Measurements from ENCODE around the gene ADNP.

The ADNP gene

DNA sequence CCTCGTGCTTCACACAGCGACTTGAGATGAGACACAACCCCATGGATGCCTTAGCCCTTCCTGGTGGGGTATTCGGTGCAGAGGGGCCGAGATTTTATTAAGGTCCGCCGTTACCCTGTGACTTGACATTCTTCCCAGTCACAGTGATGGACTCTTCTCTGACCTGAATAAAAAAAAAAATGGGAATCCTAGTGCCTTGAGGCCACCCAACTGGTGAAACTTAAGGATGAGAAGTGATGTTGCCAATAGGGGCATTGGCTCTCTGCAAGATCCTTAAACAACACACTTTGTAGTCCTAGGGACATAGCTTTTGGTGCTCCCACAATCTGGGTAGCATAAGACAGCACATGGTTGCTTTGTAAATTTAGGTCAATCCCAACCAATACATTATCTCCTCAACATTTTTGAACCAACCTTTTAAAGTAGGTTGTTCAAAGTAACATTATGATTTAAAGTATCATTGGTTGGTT, 814 bp upstream of the ADNP start:
- DNase-seq: no peak

DNA sequence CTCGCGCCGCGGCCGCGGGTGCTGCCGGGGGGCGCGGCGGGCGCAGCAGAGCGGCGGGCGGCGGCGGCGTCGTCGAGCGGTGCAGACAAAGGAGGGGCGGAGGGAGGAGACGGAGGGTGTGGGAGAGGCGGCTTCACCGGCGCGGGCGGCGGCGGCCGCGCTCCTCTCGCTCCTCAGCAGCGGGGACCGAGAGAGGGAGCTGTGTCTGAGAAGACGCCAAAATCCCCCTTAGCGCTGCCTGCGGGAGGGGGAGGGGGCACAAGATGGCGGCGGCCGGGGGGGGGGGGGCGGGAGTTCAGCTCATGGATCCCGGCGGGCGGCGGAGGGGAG, 296 bp downstream of the ADNP start:
- no peak for DNase-seq

DNA sequence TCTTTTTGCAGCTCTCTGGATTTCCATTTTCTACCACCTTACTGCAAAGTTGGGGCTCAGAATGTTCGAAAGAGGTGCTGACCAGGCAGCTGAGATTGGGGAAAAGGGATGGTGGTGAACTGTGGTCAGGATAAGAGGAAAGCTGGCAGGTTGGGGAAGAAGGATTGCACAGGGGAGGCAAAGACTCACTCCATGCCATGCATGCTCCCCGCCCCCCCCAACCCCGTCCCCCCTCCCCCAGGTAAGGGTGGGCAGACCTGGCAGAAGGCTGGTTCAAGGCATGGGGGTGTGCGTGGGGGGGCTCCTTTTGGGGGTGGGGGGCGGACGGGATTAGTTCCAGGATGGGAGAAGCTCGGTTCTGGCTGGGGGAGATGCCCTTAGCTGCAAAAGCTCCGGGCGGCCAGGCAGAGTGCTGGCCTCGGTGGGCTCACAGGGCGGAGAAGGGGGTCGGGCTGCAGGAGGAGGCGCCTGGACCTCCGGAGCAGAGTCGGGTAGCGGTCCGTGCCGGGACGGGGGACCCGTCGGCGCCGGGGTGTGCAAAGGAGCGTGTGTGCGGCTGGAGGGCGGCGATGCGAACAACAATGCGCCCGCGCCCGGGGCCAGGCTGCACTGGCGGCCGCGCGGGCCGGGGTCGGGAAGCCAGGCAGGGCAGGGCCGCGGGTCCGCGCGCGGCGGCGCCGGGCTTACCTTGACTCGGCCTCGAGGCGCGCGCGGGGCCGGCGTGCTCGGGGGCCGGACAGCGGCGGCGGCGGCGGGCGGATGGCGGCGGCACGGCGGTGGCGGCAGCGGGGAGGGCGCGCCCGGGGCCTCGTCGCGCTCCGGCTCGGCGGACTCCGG, 880 bp downstream of the ADNP start:
- no peak for DNase-seq

DNA sequence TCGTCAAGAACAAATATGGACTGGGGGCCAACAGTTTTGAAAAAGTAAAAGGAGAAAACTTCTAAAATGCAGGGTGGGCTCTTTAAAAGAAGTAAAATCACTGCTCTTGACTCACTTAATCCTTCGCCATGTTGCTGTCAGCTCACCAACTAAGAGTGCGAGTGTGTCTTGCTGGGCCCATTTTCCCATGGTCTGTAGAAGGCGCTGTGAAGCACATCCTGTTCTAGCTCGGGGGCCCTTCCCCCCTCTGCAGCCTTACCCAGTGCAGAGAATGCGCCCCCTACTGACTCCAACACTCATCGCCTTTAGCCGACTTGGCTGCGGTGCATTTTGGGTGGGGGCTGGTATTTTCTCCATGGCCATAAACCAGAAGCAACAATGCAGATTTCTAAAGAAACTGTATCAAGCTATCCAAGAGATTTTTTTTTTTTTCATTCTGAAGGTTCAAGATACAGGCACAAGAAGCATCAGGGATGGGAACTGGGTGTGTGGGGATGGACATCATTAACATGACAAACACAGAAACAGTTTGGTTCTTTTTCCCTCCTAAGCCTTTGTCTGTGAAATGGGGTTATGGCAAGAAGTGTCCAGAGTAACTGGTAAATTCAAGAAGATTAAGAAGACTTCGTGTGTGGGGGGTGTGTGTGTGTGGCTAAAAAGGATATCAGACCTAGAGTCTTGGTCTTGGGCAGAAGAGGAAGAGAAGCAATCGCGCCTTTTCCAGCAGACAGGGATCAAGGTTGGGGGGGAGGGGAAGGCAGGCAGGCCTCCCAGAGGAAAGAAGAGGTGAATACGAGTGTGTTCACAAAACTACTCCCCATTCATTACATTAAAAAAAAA, 1.7 kb downstream of the ADNP start:
- peak; percentile 87 for DNase-seq

DNA sequence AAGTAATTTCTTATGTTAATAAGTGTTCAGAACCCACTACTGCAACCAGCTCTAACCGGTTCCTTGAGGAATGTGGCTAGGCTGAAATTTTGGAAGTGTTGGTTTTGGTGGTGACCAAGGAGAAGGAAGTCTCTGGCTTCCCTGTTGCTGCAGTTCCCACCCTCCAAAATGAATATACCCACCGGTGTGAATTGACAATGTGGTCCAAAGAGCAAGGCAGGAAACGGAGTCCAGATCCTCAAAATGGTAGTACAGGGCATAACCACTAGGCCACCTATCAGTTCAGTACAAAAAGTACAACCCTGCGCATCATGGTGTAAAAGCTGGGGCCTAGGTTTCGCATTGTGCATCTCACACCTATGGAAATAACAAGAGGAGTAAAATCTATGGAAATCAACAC, 2.8 kb downstream of the ADNP start:
- DNase-seq: no peak

DNA sequence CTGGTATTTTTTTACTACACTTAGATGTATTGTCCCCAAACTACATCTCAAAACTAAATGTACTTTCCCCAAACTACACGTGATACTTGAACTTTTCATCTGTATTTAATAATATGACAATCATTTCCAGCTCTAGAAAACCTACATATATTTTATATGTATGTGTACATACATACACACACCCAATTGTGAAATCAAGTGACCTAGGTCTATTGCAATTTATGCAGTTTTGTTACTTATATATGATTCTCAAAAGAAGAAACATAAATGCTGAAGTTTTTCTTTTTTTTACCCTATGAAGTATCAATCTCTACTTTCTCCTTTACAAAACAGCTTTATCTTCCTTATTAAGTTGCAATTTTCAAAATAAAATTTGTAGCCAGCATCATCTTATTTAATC, 4.7 kb downstream of the ADNP start:
- DNase-seq: no peak

DNA sequence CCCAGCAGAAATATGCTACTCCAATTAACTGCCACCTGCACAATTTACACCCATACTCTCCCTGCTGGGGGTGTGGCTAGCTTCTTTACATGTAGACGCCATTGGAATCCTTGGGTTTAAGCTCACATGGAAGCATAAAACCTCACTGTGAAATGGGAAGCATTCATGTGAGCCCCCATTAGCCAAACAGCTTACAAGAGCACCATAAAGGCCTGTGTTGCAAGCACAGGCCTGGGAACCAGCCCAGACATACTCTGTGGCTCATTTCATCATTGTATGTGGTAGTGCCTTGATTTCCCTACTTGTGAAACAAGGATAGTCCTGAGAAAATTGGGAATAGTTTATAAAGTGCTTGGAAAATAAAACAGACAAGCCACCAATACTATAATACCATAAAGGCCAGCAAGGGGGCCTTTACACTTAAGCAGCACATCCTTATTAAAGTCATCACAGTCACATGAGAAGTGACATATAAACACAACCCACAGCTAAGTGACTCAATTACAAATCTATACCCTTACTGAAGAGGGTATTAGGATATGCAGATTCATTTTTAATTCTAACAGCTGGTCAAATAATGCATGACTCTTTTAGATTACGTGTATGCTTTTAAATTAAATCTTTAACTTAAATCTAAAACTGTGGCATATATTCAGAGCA, 6.8 kb downstream of the ADNP start:
- no peak for DNase-seq

DNA sequence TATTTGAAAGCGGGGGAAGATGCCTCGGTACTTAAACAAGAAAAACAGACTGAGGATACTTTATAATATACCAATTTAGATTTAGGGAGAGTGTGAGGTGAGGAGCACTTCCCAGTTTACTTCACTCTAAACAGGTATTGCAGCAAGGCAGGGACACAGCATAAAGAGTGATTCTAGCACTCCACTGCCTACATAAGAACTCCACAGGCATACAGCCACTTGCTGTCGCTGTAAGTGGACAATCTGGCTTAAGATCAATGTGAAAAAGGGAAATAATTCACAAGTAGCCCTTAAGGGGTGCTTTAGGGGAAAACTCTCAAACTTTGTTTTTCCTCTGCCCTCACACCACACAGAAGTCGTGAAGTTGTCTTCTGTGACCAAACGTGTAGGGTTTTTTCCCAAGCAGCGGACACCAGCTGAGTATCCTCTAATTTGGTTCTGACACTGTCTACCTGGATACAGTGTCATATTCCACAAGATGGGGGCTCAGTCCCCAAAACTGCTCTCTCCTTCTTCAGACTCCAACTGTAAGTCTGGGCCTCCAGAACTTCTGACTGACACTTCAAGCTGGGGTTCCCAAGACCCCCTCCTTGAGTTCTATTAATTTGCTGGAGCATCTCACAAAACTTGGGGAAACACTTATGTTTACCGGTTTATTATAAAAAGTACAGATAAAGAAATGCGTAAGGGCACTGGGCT, 9.3 kb downstream of the ADNP start:
- DNase-seq: no peak

DNA sequence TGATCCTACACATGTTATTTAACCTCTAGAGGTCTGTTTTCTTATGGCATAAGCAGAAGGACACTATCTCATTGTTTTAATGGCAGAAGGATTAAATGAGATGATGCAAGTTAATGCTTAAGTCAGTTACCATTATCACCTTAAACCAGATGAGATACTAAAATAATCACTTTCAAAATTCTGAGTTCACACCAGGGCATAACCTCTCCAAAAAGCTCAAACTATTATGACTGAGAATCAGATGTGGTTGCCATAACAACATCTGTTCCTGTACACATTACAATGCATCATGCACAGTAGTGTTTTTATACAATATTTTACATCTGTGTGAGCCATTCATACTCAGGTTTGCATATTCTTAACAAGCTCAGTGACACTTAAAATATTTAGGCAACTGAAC, 10.2 kb downstream of the ADNP start:
- DNase-seq: no peak

DNA sequence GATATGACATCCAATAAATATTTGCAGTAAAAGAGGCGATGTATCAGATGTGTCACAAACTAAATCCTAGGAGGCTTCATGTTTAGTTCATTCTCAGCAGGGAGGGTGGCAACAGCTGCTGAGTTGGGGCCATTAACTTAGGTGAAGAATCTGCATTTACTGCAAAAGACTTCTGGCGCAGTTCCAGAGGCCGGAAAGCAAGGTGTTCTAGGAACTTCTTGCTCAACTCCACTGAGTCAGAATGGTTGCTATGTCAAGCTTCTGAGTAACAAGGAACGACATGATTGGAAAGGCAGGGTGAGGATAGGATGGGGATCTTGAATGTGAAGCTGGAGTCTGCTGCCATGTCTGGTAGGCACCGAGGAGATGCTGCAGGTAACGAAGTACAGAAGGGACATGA, 11.7 kb downstream of the ADNP start:
- DNase-seq: no peak

DNA sequence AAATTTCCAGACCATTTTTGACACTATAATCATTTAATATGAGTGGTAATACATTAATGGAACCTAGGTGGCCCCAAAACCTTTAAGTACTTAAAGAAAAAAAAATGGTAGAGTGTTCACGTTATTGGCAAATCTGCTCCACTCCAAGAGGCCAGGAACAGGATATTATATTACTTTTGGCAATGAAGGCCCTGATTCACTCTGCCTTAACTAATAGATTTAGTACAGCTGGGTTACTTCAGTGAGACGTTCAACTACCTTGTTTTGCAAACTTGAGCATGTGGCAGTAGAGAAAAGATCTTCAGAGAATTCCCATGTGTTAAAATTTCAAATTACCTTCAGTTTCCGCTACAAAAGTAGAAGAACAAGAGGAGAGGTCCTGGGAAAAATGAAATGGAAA, 12.8 kb downstream of the ADNP start:
- no peak for DNase-seq

DNA sequence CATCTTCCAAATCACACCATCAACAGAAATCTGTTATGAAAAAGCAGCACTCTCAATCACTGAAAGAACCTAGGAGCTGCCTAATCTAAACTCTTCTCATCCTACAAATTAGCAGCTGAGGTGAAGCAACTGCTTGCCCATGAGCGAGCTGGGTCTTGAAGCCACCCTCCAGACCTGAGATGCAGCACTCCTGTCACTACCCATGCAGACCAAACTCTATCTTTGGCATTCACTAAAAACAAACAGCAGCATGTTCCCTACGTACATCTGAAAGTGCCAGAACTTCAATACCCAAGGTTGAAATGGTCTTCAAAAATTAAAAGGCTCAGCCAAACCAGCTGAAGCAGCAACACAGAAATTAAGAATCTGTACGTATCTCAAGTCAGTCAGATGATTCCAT, 14.3 kb downstream of the ADNP start:
- no peak for DNase-seq

DNA sequence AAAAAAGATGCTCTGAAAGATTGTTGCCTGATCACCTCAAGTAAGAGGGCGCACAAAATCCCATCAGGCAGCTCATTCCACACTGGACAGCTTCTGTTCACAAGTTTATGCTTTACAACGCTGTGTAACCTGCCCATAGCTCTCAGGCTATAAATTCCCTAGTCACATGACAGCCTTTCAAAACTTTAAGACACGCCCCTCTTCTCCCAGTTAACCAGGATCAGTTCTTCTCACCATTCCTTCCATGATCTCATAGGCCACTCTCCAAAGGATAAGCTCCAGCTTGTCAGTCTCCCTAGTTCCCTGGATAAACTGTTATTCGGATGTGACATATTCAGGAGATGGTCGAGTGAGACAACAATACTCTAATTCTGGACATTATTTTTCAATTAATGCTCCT, 15.0 kb downstream of the ADNP start:
- no peak for DNase-seq

DNA sequence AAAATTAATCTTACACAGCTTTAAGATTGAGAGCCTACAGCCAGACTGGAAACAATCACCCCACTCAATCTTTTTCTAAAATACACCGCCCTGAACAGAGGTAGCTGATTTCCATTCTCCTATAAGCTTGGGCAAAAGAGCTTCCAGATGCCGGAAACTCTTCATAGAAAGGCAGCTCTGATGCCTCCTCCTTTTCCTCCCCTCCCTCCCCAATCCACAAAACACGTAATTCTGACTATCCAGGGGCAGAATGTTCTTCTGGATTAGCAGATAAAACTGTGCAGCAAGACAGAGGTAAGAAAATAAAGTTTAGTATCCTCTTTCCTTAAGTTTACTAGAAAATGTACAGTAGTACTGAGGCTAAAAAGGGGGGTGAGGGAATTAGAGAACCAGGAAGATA, 15.8 kb downstream of the ADNP start:
- no peak for DNase-seq

DNA sequence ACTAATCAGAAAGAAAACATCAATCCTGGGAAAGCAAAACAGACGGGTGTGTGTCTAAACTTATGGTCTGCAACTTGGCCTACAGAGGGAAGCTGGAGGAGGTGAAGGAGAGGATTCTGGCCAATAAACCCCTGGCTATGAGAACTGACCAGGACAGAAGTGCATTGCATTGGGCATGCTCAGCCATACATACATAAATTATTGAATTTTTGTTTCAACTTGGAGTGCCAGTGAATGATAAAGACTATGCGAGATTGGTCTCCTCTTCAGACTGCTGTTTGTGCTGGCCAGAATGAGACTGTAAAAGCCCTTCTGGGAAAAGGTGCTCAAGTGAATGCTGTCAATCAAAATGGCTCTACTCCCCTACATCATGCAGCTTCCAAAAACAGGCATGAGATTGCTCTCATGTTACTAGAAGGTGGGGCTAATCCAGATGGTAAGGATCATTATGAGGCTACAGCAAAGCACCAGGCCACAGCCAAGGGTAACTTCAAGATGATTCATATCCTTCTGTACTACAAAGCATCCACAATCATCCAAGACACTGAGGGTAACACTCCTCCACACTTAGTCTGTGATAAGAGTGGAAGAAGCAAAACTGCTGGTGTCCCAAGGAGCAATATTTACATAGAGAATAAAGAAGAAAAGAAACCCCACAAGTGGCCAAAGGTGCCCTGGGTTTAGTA, 17.4 kb downstream of the ADNP start:
- no peak for DNase-seq

DNA sequence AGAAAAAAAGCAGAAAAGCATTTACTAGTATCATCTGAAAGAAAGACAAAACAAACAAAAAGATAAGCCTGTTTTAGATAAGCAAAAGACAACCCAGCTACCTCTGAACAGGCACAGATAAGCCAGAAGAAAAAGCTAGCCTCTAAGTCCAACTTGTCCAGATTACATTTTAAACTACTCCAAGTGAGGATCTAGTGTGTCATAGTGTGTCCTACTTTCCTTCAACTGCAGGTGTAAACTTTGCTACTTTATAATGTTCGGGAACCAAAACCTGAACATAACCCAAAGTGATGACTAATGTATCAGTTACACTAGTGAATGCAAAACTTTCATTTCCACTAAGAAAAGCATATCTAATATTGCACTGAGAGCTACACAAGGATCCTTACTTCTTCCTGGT, 19.5 kb downstream of the ADNP start:
- DNase-seq: no peak

DNA sequence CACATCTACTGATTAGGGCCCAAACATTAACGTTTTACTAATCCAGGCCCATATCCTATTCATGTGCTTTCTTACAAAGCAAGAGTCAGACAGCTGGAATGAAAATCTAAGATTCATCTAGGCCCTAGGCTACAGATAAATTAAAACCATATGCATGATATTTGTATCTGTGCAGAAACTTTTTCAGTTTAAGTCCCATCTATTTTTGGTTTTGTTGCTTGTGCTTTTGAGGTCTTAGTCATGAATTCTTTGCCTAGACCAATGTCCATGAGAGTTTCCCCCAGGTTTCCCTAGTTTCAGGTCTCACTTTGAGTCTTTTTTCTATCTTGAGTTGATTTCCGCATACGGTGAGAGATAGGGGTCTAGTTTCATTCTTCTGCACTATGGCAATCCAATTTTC, 20.2 kb downstream of the ADNP start:
- DNase-seq: no peak

DNA sequence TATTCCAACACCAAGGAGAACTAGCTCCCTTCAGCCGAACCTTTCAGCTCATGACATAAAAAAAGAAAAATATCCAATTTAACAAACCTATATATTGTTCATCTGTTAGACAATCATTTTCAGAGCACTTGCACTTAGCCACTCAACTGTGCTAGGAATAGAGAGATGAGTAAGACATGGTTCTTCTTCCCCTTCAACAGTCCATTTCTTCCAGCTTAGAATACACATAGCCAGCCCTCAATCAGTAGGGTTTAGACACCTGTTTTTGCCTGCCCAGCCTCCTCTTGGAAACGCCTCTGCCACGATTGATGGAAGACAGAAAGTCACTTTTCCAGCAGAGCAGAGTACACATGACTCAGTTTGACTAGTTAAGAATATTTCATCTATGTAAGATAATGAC, 21.8 kb downstream of the ADNP start:
- DNase-seq: no peak

DNA sequence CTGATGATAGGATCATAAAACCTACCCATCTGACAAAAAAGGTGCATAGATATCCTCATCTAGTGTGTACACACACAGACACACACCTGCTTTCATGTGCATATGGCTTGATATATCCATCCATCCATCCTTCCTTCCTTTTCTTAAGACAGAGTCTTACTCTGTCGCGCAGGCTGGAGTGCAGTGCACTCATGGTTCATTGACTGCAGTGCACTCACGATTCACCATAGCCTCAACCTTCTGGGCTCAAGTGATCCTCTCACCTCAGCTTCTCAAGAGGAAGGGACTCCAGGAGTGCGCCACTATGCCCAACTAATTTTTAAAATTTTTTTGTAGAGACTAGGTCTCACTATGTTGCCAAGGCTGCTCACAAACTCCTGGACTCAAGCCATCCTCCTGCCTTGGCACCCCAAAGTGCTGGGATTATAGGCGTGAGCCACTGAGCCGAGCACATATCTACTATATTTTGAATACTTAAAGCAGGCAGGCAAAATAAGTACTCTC, 27.1 kb downstream of the ADNP start:
- no peak for DNase-seq

DNA sequence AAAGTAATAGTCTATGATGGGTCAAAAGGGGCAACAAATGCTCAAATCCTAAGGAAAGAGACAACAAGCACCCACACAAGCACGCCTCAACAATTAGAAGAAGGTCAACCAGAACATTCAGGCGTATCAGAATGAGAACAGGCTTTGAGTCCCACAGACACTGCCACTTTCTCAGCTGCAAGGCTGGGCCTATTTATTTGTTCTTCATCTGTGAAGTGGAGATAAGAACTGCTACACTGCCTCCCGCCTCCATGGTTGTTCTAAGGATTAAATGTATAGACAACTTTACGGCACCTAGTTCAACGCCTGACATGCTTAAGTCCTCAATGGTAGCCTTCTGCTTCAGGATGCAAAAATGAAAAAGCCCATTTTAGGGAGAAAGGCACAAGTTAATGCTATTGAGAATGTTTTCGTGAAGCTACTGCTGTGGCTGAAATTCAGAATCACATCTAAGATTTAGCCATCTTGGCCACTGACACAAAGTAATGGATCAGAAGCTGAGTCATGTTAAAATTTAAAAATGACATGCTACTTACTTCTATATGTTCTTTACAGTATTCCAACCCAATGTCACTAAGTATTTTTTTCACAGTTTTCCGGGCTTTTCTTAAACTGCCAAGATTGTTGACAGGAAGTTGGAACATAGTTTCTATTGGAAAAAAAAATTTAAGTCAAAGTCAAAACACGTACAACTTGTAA, 27.7 kb downstream of the ADNP start:
- no peak for DNase-seq

DNA sequence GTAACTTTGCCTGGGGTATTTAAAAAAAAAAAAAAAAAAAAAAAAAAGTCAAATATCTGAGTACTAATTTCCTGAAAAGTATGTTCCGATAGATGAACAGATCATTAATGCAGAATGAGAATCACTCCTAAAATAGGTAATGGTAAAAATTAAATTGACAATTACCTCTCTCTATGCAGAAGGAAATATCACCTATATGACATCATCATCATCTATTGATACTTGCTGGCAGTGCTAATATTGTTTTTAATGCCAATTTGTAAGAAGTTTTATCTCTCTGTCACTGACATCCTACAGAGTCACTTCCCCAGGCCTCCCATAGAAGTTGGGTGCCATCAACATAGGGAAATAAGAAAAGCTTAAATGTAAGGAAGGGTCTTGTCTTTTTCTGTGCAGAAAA, 29.9 kb downstream of the ADNP start:
- DNase-seq: no peak

DNA sequence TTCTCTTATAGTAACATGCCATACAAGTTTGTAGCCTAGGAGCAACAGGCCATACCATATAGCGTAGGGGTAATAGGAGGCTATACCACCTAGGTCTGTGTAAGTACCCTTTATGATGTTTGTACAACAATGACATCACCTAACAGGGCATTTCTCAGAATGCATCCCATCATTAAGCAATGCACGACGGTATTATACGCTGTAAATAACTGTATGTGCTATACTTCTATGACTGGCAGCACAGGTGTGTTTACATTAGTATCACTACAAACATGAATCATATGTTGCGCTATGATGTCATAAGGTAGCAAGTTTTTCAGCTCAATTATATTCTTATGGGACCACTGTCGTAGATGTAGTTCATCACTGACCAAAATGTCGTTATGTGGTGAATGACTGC, 31.0 kb downstream of the ADNP start:
- DNase-seq: no peak

Data from NCI-H1105 (cell line).